ENCODE results near the gene CTNNBL1.
A peak's percentile ranks its signal among the peaks of the same experiment; 100 is the strongest.

CTNNBL1 gene

DNA sequence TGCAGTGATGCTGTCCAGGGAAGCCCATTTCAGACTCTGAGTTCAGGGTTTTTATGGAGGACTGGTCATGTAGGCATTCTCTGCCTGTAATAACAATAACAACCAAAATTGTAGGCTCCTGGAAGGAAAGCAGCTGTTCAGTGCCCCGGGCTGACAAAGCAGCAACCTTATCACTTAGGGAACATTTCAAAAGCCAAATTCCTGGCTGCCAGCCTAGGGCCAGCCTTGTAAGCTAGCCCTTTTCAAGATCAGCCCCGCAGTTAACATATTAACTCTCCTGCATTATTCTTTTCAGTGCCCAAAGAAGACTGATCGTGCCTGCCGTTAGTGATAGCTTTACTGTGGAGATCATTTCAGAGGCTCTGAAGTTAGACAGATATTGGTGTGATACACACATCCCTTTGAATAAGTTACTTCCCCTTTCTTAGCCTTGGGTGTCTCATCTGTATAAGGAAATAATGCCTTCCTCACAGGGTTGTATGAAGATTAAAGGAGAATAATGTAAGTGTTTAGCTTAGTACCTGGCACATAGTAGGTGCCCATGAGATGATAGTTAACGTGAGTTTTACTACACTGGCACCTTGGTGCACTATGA, 44.1 kb downstream of the CTNNBL1 start:
- DNase-seq (ENCODE audit: low read depth): no peak

DNA sequence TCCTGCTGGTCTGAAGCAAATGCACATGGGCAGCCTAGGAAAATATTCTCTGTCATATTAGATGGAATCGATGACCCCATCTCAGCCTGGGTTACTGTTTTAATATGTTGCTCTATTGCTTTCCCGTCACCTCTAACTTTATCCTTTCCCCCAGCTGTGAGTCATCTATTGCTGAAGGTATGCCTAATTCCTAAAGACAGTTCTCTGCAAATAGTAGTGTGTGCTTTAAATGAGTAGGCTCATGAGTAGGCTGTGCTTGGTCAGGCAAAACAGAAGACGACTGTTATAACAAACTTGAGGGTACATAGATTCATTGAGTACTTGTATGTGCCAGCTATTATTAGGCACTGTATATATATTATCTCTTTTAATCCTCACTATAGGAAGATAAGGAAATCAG, 47.2 kb downstream of the CTNNBL1 start:
- no peak for DNase-seq (ENCODE audit: low read depth)

DNA sequence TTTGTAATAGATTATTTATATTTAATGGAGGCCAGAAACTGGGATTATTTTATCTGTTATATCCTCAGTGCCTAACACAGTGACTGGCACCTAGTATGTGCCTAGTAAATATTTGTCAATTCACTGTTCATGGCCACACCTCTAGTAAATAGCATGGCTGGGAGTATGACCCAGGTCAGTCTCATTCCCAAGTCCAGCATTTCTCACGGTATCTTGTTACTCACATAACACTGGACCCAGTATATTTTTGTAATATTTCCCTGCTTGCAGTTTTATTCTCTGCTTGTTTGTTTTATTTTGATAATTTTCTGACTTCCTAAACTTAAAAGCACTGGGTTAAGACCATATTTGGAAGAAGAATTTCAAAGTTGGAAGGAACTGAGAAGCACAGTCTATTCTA, 47.7 kb downstream of the CTNNBL1 start:
- peak; percentile 9 for DNase-seq (ENCODE audit: low read depth)

DNA sequence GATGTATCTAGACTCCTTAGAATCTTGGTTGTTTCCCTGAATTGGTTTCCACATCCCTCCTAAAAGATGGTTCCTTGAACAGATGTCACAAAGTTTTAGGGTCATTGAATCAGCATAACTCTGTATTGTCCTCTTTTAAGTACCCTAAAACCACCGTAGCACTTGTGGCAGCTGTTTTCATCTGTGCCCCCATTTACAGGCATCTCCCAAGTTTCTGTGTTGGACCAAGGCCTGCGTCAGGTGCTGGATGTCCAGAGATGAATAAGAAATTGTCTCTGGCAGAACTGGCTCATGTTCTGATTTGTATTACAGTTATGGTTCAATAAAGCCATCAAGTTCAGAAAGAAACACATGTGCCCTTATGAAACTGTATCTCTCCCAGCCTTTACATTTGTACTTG, 48.3 kb downstream of the CTNNBL1 start:
- no peak for DNase-seq (ENCODE audit: low read depth)

DNA sequence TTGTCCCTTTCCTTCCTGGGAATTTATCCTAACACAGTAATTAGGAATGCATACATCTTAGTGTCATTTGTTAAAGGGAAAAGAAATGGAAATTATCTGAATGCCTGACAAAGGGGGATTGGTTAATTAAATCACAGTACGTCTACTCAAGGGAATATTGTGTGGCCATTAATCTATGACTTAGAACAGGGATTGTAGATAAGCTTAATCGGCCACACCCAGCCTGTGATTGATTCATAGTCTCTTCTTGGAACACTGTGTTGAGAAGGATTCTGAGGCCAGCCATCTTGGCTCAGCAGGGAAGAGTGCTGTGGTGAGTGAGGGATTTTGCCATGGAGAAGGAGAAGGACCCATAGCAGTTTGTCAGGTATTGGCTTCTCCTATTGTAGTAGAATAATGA, 50.5 kb downstream of the CTNNBL1 start:
- no peak for DNase-seq (ENCODE audit: low read depth)

DNA sequence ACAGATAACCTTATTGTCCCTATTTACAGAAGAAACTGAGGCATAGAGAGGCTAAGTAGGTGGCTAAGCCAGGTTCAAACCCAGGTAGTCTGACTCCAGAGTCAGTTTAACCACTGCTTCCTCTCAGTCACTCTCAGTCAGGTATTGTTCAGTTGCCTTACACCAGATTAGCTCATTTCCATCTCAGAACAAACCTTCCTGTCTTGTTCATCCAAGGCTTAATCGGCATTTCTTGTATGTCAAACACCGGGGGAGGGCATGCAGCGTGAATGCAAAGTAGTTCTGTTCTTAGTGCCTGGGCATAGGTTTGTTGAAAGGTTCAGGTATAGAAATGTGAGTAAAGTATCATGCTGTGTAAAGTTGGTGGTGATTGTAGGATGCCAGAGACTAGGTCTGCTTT, 51.7 kb downstream of the CTNNBL1 start:
- no peak for DNase-seq (ENCODE audit: low read depth)

DNA sequence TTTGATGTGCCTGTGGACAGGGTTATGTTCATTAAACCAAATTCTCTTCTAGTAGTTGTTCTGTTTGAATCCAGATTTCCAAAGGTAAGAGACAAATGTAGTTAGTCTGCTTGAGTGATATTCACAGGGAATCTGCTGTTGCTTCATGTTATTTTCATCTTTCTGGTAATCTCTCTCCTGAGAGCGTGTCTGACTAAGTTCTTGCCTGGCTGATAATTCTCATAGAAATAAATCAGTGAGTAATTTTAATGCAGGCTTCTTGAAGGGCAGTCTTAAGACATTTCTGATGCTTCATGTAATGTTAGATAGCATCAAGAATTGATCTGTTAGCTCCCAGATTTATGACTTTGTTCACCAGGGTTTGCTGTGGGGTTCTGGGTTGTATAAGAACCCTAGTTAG, 54.2 kb downstream of the CTNNBL1 start:
- no peak for DNase-seq (ENCODE audit: low read depth)

DNA sequence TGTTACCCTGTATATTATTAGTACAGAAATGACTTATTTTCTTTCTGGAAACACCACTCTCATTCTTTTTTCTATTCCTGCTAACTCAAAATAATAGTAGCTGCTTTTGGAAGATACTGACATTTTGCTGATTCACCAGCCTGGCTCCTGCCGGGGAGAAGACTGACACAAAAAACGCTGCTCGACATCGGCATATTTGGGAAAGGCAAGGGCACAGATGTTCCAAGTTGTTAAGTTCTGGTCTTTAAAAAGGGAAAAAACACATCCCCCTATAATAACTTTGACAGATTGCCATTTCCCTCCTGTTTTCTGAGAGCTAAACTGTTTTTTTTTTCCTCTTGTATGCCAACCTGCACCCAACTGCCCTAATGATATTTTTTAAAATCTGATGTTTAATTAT, 55.4 kb downstream of the CTNNBL1 start:
- DNase-seq (ENCODE audit: low read depth): no peak

DNA sequence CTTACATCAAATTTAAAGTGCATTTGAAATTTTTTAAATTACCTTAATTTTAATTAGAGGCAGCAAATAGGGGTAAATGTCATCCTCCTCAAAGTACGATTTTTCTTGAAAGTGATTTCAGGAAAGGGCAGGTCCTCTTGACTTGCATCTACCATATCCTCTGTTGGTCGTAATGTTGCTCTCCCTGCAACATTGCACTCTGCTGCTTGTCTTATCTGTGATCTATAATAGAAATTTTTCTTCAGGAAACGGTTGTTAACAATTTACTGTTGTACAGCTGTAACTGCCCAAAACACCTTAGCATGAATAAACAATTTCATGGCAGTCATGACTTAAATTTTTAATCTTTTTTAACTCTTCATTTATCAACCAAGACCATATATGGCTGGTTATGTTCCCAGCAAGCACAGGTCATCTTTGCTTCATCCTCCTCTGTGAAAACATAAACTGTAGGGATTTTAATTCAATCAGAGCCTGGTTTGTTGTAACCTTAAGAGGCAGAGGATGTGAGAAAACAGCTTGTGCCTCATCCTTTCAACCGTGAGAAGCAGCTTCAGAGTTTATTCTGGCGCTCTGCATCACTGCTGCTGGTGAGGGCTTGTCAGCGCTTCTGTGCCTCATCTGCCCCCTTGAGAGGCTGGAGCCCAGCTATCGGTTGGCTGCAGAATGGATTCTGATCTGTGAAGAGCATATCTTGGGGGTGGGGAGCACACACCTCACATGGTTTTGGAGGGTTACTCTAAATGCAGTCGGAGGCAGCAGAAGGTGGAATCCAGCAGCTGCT, 56.0 kb downstream of the CTNNBL1 start:
- no peak for DNase-seq (ENCODE audit: low read depth)

DNA sequence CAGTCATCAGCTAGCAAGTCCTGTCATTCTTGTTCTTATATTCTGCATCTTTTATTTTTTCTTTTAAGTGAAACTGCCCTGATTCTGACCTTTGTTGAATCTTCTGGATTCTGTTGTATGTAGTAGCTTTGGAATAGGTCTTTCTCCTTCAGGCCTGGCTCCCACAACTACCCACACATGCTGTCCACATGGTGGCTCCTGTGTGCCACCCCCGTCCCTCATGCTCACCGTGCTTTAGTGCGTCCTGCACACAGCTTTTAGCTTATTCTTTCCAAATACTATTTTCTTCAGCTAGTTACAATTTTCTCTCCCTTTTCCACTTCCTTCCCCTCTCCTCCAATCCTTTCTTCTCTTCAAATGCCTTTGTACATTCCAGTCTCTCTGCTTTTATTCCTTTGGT, 61.8 kb downstream of the CTNNBL1 start:
- DNase-seq (ENCODE audit: low read depth): peak; percentile 11

- no peak for DNase-seq (ENCODE audit: low read depth)
Observed at GRCh38 chr20:37756234-37756633, 62.4 kb downstream of the CTNNBL1 start.

DNA sequence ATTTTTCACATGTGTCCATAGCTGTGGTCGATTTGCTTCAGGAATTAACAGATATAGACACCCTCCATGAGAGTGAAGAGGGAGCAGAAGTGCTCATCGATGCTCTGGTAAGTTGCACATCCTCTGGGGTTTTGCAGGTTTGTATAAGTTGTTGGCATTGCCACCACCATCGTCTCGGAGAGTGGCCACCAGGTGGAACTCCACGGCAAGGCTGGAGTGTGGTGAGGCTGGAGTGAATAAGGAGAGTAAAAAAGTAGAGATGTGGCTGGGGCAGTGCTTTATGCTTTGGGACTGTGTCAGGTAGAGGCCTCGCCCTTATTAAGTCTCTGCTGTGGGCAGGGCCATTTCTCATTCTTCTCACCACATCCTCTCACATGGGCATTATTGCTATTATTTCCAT, 63.7 kb downstream of the CTNNBL1 start:
- no peak for DNase-seq (ENCODE audit: low read depth)

DNA sequence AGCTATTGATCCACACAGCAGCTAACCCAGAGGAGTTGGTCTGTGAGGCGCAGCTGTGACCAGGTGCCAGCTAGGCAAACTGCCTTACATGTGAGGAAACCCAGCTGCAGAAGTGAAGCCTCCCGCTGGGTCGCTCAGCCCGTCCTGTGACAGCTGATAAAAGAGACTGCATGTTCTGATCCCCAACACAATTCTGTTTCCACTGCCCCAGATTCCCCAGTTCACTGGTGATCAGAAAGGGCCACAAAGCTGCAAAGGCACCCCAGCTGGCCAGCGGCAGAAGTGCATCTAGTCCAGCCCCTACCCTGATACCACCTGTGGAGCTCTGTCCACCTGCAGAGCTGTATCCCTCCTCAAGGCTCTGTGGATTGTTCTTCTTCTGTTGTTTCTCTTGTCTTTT, 64.5 kb downstream of the CTNNBL1 start:
- no peak for DNase-seq (ENCODE audit: low read depth)

DNA sequence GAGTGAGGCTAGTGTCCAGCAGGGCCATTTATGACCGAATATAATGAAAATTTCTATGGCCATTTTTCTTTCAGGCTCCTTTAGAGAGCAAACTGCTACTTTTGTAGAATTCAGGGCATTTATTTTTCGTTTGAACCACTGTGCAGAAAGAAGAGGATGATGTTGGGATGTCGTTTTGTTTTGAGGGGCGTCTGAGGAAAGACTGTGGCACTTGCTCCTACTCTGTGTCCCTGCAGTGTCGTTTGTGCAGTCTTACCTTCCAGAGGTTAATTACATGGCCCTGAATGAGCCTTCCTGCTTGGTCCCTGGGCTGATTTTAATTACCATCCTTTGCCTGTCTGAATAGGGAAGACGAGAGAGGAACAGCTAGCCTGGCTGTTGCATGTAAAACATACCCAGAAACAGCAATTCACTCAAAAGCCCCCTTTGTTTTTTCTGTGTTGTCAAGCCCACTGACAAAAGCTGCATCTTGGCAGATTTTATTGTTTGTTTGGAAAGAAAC, 65.3 kb downstream of the CTNNBL1 start:
- DNase-seq (ENCODE audit: low read depth): no peak

- no peak for DNase-seq (ENCODE audit: low read depth)
Observed at GRCh38 chr20:37759761-37760209, 66.0 kb downstream of the CTNNBL1 start.

DNA sequence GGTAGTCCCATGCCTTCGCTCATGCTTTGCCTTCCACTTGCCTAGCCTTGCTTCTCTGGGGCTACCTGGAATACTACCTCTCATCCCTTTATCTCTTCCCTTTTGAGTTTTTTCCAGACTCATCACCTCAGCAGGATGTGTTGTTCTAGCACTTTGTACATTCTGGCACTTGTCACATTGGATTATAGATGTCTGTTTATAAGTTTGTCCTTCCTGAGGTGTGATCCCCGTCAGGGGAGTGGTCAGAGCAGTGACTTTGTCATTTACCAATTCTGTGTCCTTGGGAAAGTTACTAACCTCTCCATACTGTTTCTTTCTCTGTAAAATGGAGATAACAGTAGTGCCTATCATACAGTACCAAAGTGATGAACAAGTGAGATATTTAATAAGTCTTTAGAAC, 66.5 kb downstream of the CTNNBL1 start:
- no peak for DNase-seq (ENCODE audit: low read depth)

GRCh38 chr20:37762716-37763485, 69.1 kb downstream of the CTNNBL1 start:
- DNase-seq (ENCODE audit: low read depth): no peak

DNA sequence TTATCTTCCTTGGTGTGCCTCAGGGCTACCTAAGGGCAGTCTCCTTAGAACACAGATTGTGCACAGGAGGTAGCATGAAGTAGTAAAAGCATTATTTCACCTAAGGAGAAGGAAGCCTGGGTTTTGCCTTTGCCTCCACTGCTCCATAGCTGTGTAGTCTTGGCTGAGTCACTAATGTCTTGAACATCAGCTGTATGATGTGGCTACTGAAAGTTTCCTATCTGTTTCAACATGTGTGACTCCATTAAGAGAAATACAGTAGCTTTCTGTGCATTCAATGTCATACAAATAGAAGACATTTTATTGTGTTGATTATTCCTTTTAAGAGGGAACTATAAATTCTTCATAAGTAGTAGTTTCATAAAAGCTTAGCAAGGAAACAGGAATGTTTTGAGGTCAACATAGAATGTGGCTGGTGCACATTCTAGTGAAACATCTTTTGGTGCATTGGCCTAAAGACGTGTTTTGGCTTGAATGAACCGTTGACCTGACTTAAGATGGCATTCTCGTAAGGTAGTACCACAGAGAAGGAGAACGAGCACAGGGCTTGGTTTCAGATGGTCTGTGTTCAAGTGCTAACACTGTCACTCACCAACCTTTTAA, 70.6 kb downstream of the CTNNBL1 start:
- DNase-seq (ENCODE audit: low read depth): no peak

GRCh38 chr20:37770908-37771307, 77.1 kb downstream of the CTNNBL1 start:
- no peak for DNase-seq (ENCODE audit: low read depth)

- no peak for DNase-seq (ENCODE audit: low read depth)
Observed at GRCh38 chr20:37773291-37773826, 79.5 kb downstream of the CTNNBL1 start.

- DNase-seq (ENCODE audit: low read depth): peak; percentile 6
Observed at GRCh38 chr20:37774156-37774555, 80.3 kb downstream of the CTNNBL1 start.

- no peak for DNase-seq (ENCODE audit: low read depth)
Observed at GRCh38 chr20:37775200-37775599, 81.4 kb downstream of the CTNNBL1 start.
